WERI-Rb-1 (cell line): Measurements from ENCODE around the gene ARNT2.

Experiments used
- DNase-seq: peaks from one replicate; pipeline ENCODE4 v3.0.0-alpha.2; 2020
- H3K27ac ChIP-seq: fragments of 250-450 bp; sonication (Bioruptor Pico); 2 replicates; pipeline ENCODE4 v1.5.1; 2020; ENCODE audit warnings: mild to moderate bottlenecking, moderate library complexity
- H3K27me3 ChIP-seq: fragments of 250-450 bp; sonication (Bioruptor Pico); 2 replicates; pipeline ENCODE4 v1.5.1; 2021; ENCODE audit warnings: mild to moderate bottlenecking, low read depth, moderate library complexity; ENCODE audit not compliant: insufficient read depth, severe bottlenecking
- H3K36me3 ChIP-seq: fragments of 250-450 bp; sonication (Bioruptor Pico); 2 replicates; pipeline ENCODE4 v1.5.1; 2020; ENCODE audit warnings: mild to moderate bottlenecking, moderate library complexity
- H3K4me3 ChIP-seq: 2 replicates; pipeline ENCODE4 v1.5.1; 2011; ENCODE audit warnings: low read depth, mild to moderate bottlenecking, control low read depth, low read length
- H3K9me3 ChIP-seq: fragments of 250-450 bp; sonication (Bioruptor Pico); 2 replicates; pipeline ENCODE4 v1.5.1; 2021; ENCODE audit warnings: mild to moderate bottlenecking, moderate library complexity; ENCODE audit not compliant: severe bottlenecking
- TF ChIP-seq, protein P1 (sequence below): IDR thresholded peaks from 2 replicates; pipeline ENCODE4 v1.5.1; 2011; ENCODE audit warnings: low read depth, mild to moderate bottlenecking, control low read depth, inconsistent platforms, low read length

Gene ARNT2

DNA sequence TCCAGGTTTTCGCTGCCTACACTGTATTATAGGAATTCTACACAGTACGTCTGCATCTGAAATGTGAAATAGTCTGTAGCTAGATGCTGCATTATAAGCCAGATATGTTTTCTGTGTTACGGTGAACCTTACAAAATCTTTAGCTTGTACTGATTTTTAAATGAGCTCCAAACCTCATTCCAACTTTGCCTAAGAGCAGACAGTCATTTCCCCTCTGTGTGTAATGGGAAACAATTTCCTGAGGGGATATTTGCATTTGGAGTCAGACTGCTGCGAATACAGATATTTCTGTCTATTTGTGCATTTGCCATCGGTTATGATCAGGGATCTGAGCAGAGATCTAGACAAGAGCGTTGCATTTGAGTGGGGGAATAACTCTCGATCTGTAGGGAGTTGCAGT, 37.5 kb downstream of the ARNT2 start:
- Histone ChIP-seq H3K9me3 (no peaks in the 10 kb centered on the region), H3K27ac (no peak overlapping the region), H3K36me3 (no peaks in the 10 kb centered on the region), H3K4me3 (no peak overlapping the region), H3K27me3 (no peaks in the 10 kb centered on the region)
- no peak for DNase-seq
- TF ChIP-seq, protein P1, sequence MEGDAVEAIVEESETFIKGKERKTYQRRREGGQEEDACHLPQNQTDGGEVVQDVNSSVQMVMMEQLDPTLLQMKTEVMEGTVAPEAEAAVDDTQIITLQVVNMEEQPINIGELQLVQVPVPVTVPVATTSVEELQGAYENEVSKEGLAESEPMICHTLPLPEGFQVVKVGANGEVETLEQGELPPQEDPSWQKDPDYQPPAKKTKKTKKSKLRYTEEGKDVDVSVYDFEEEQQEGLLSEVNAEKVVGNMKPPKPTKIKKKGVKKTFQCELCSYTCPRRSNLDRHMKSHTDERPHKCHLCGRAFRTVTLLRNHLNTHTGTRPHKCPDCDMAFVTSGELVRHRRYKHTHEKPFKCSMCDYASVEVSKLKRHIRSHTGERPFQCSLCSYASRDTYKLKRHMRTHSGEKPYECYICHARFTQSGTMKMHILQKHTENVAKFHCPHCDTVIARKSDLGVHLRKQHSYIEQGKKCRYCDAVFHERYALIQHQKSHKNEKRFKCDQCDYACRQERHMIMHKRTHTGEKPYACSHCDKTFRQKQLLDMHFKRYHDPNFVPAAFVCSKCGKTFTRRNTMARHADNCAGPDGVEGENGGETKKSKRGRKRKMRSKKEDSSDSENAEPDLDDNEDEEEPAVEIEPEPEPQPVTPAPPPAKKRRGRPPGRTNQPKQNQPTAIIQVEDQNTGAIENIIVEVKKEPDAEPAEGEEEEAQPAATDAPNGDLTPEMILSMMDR, result no peak

DNA sequence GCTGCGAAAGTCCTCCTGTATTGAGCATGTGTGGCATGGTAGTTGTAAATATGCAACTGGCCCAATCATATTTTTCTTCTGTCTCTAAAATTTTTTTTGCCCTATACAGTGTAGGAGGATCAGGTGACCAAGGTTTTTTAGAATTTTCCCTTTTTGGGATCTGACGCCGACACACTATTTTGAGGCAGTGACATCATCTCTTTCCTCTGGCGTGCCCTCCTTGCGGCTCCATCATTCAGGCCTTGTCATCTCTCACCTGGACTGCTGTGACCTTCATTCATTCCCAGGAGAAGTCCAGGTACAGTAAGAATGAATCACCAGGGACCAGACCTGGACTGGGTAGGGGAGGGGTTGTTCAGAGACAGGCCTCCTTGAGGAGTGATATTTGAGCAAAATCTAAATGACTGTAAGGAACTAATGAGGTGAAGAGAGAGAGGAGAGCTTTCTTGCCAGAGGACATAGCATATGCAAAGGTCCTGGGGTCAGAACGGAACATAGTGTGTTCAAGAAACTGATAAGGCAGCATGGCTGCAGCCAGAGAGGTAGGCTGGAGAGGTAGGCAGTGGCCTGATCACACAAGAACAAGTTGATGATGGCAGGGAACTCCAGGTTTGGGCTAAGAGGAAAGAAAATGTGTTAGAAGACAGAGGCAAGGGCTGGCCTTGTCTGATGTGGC, 38.7 kb downstream of the ARNT2 start:
- Histone ChIP-seq H3K4me3 (no peak overlapping the region), H3K36me3 (no peaks in the 10 kb centered on the region), H3K27me3 (no peaks in the 10 kb centered on the region), H3K27ac (no peak overlapping the region), H3K9me3 (no peaks in the 10 kb centered on the region)
- TF ChIP-seq, protein P1, result no peak
- no peak for DNase-seq

DNA sequence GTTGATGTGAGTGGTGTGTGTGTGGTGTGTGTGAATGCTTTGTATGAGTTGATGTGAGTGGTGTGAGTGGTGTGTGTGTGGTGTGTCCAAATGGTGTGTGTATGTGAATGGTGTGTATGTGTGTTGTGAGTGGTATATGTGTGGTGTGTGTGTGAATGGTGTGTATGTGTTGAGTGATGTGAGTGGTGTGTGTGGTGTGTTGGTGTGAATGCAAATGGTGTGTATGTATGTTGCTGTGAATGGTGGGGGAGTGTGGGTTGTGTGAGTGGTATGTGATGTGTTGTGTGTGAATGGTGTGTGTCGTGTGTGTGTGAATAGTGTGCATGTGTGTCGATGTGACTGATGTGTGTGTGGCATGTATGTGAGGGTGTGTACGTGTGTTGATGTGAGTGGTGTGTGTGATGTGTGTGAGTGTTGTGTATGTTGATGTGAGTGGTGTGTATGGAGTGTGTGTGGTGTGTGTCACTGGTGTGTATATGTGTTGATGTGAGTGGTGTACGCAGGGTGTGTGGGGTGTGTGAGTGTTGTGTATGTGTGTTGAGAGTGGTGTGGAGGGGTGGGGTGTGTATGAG, 40.6 kb downstream of the ARNT2 start:
- Histone ChIP-seq H3K4me3 (no peak overlapping the region), H3K9me3 (no peaks in the 10 kb centered on the region), H3K27me3 (no peaks in the 10 kb centered on the region), H3K27ac (no peak overlapping the region), H3K36me3 (no peaks in the 10 kb centered on the region)
- TF ChIP-seq, protein P1, result no peak
- DNase-seq, result no peak

DNA sequence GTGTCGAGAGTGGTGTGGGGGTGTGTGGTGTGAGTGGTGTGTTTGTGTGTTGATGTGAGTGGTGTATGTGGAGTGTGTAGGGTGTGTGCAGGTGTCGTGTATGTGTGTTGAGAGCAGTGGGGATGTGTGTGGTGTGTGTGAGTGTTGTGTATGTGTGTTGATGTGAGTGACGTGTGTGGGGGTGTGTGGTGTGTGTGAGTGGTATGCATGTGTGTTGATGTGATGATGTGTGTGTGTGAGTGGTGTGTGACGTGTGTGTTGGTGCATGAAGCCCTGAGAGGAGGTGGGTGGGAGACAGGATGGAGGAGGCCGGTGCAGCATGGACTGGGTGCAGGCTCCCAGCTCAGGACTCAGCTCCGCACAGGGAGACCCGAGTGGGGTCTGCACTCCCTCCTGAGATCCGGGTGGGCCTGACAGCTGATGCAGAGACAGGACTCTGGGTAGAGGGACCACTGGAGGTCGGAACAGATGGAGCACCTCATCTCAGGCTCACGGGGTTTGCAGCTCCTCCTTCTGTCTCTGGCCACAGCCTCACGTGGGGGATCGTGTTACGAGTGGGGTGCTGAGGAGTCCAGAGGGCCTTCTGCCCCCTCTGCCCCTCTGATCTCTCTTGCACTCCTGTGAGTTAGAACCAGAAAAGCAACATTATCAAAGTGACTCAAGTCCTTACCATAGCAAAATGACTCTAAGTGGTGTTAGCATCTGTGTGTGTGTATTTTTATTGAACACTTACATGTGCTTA, 41.3 kb downstream of the ARNT2 start:
- H3K9me3 ChIP-seq, result no peaks in the 10 kb centered on the region
- TF ChIP-seq, protein P1, result no peak
- no peak for DNase-seq

DNA sequence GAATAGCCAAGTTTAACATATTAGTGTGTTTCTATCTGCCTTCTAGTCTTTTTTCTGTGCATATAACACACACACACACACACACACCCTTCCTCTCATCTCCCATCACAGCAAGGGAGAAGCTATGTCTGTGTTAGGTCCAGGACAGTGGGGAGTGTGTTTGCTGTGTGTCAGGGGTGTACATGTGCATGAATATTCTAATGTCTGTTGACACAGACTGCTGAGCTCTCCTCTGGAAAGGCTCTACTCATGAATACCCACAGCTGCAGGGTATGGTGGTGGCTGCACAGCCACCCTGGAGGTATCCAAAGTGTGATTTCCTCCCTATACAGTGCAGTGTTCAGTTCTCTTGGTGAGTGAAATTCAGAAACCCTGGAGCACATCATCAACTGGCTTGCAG, 42.9 kb downstream of the ARNT2 start:
- H3K27ac ChIP-seq, result no peak overlapping the region
- H3K36me3 ChIP-seq, result no peaks in the 10 kb centered on the region
- DNase-seq, result no peak
- no peaks in the 10 kb centered on the region for H3K27me3 ChIP-seq
- no peak overlapping the region for H3K4me3 ChIP-seq
- TF ChIP-seq, protein P1, result no peak
- no peaks in the 10 kb centered on the region for H3K9me3 ChIP-seq

More for the DNA sequence above, 41.3 kb downstream of the ARNT2 start:
- Histone ChIP-seq H3K4me3 (no peak overlapping the region), H3K27ac (no peak overlapping the region), H3K36me3 (no peaks in the 10 kb centered on the region), H3K27me3 (no peaks in the 10 kb centered on the region)
